ENCODE data around the gene KIAA1549.

DNA sequence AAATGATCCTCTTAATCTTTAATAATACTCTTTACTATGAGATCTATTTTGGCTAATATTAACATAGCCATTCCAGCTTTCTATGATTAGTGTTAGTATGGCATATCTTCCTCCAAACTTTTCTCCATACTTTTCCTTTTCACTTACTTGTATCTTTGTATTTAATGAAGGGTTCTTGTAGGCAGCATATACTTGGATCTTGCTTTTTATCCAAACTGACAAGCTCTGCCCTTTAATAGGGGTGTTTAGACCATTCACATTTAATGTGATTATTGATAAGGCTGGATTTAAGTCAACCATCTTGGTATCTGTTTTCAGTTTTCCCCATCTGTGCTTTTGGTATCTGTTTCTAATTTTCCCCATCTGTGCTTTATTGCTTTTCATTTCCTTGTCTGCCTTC is 123.5 kb downstream of the KIAA1549 start:
- TF ChIP-seq, protein P1, sequence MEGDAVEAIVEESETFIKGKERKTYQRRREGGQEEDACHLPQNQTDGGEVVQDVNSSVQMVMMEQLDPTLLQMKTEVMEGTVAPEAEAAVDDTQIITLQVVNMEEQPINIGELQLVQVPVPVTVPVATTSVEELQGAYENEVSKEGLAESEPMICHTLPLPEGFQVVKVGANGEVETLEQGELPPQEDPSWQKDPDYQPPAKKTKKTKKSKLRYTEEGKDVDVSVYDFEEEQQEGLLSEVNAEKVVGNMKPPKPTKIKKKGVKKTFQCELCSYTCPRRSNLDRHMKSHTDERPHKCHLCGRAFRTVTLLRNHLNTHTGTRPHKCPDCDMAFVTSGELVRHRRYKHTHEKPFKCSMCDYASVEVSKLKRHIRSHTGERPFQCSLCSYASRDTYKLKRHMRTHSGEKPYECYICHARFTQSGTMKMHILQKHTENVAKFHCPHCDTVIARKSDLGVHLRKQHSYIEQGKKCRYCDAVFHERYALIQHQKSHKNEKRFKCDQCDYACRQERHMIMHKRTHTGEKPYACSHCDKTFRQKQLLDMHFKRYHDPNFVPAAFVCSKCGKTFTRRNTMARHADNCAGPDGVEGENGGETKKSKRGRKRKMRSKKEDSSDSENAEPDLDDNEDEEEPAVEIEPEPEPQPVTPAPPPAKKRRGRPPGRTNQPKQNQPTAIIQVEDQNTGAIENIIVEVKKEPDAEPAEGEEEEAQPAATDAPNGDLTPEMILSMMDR (IDR thresholded peaks at IDR 0.05), result no peak
- no peak for TF ChIP-seq NFYB (CRISPR knock-in tag; conservative IDR thresholded peaks at IDR 0.05; ENCODE audit: low read depth)
- TF ChIP-seq ZNF263 (CRISPR knock-in tag; IDR thresholded peaks at IDR 0.05; ENCODE audit: low read depth), result no peak
- TF ChIP-seq ZBTB21 (CRISPR knock-in tag; IDR thresholded peaks at IDR 0.05; ENCODE audit: borderline replicate concordance), result no peak
- no peak for TF ChIP-seq FOXP4 (CRISPR knock-in tag; IDR thresholded peaks at IDR 0.05)
- no peak for TF ChIP-seq JUN (CRISPR knock-in tag; IDR thresholded peaks at IDR 0.05)

All from WTC11 (cell line).